GM18868 (cell line): ENCODE measurements around the gene NUP214.
"Not testable (repeated sequence)": the region's sequence is repeated elsewhere in the genome, so short reads cannot be mapped to it uniquely, and the experiment has no call there.

Experiments
- ATAC-seq: cut with Tn5 transposase; IDR thresholded peaks from one replicate; pipeline ENCODE4 v1.9.1; 2021; ENCODE audit warnings: mild to moderate bottlenecking, moderate library complexity; ENCODE audit not compliant: unreplicated experiment

NUP214 gene

DNA sequence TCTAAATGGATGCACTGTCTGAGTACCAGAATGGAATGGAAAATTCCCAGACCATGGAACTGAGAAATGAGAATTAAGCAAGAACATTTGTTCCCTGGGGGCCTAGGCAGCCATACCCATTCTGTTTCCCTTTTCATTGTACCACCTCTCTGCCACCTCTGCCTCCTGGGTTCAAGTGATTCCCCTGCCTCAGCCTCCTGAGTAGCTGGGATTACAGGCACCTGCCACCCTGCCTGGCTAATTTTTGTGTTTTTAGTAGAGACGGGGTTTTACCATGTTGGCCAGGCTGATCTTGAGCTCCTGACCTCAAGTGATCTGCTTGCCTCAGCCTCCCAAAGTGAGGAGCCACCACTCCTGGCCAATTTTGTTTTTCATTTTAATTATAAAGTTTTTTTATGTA, 33.3 kb downstream of the NUP214 start:
- ATAC-seq, result not testable (repeated sequence)

DNA sequence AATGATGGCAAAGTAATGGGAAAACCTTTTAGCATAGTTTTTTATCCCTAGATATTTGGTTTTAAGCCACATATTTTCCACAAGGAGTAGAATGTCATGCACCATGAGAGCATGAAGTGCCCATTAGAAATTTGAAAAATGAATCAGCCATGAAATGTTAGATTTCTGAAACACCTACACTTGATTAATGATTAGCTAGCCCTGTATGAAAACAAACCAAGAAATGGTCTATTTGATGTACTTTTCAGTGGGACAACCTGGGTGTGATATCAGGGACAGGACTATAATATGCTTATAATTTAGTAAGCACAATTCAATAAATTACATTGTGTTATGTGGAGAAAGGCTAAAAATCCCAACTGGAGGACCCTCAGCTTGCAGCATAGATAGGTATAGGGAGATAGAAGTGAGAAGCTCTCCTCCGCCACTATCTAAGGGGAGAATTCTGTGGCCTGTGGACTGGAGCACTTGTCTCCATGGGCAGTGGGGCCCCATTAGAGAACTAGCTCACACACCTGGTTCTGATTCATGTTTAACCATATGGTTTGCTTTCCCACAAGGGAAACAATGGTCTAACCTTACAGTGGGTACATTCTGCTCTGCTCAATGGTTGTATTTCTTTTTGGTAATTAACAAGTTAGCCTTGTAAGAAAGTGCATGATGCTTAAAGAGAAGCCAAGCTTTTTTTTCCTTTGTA, 35.2 kb downstream of the NUP214 start:
- ATAC-seq, result no peak

GRCh38 chr9:131161585-131161984, 36.2 kb downstream of the NUP214 start:
- no peak for ATAC-seq

DNA sequence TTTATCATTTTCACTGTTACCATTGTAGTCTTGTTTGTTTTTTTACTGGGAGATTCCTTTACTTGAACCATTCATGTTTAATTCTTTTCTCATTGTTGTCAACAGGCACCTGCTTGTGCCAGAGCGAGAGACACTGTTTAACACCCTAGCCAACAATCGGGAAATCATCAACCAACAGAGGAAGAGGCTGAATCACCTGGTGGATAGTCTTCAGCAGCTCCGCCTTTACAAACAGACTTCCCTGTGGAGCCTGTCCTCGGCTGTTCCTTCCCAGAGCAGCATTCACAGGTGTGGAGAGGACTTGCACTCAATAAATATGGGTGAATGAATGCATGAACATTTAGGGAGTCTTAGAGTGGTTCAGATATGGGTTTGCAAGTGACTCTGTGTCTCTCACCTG, 37.5 kb downstream of the NUP214 start:
- ATAC-seq, result no peak

GRCh38 chr9:131165523-131165922, 40.1 kb downstream of the NUP214 start:
- no peak for ATAC-seq

DNA sequence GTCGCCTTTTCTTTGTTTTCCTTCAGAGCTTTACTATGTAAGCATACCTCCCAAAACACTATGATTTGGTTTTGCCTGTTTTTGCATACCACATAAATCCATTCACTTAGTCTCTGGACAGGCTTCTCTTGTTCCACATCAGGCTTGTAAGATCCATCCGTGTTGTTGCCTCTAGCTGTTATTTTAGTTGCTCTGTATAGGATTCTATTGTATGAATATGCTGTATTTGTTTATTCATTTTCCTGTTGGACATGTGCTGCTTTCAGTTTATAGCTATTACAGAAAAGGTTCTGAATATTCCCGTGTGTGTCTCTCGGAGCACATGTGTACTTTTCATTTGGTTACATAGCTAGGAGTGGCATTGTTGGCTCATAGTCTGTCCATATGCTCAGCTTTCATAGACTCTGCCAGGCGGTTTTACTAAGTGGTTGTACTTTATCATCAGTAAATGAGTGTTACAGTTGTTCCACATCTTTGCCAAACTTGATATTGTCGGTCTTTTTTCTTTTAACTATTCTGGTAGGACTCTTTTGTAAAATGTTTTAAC, 41.8 kb downstream of the NUP214 start:
- no peak for ATAC-seq

DNA sequence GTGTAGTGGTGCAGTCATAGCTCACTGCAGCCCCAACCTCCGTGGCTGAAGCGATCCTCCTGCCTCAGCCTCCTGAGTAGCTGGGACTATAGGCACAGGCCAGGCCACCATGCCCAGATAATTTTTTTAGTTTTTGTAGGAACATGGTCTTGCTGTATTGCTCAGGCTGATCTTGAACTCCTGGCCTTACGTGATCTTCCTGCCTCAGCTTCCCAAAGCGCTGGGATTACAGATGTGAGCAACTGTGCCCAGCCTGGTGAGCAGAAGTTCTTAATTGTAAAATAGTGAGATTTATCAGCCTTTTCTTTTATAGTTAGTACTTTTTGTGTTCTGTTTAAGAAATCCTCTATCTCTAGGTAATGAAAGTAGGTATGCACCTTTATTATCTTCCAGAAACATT, 42.5 kb downstream of the NUP214 start:
- ATAC-seq, result no peak

DNA sequence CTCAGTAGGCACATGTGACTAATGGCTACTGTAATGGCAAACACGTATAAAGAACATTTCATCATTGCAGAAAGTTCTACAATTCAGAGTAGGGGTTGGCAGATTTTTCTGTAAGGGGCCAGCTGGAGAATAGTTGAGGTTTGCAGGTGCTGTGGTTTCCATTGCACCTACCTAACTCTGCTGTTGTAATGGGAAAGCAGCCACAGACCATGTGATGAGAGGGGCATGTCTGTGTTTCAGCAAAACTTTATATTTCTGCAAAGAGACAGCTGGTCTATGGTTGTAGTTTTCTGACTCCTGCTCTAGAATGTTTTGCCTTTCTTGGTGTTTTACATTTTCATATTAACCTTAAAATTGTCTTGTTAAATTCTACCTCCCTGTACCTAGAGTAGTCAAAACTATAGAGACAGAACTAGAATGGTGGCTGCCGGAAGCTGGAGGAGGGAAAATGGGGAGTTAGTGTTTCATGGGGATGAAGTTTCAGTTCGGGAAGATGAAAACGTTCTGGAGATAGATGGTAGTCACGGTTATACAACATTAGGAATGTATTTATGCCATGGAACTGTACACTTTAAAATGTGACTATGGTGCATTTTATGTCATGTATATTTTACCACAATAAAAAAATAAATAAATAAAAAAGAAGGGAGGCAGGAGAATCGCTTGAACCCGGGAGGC, 44.3 kb downstream of the NUP214 start:
- no peak for ATAC-seq

DNA sequence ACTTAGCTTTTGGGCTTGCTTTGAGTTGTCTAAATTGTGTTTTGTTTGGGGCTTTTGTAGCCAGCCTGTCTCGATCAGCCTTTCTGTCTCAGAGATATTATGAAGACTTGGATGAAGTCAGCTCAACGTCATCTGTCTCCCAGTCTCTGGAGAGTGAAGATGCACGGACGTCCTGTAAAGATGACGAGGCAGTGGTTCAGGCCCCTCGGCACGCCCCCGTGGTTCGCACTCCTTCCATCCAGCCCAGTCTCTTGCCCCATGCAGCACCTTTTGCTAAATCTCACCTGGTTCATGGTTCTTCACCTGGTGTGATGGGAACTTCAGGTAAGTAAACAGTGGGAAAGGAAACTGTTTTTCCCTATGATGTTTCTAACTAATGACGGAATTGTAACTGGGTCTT, 48.6 kb downstream of the NUP214 start:
- no peak for ATAC-seq

- ATAC-seq, result no peak
These were observed 49.4 kb downstream of the NUP214 start for GRCh38 chr9:131174681-131175239.

- ATAC-seq, result no peak
These were observed 52.5 kb downstream of the NUP214 start for GRCh38 chr9:131177898-131178297.

- ATAC-seq, result peak; percentile 80
These were observed 53.0 kb downstream of the NUP214 start for GRCh38 chr9:131178382-131178781.

GRCh38 chr9:131178926-131179325, 53.5 kb downstream of the NUP214 start:
- ATAC-seq, result no peak

GRCh38 chr9:131179561-131180219, 54.3 kb downstream of the NUP214 start:
- peak; percentile 40 for ATAC-seq

- ATAC-seq, result no peak
These were observed 55.1 kb downstream of the NUP214 start for GRCh38 chr9:131180454-131180853.

DNA sequence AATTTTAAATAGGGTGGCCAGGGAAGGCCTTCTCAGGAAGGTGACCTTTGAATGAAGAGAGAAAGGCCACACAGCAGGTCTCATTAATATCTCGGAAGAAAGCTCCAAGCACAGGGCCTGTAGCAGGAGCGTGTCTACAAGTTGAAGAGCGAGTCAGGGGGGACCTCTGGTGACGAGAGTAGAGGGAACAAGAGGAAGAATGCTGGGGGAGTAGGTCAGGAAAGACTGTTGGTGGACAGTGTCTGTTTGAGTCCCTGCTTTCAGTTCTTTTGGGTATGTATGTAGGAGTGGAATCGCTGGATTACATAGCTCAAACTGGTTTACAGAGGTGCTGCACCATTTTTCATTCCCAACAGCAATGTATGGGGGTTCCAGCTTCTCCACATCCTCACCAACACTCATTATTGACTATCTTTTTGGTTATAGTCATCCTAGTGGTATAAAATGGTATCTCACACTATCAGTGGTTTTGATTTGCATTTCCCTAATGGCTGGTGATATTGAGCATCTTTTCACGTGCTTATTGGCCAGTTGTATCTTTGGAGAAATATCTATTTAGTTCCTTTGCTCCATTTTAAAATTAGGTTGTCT, 55.8 kb downstream of the NUP214 start:
- ATAC-seq, result no peak

GRCh38 chr9:131185924-131186323, 60.5 kb downstream of the NUP214 start:
- ATAC-seq, result no peak

DNA sequence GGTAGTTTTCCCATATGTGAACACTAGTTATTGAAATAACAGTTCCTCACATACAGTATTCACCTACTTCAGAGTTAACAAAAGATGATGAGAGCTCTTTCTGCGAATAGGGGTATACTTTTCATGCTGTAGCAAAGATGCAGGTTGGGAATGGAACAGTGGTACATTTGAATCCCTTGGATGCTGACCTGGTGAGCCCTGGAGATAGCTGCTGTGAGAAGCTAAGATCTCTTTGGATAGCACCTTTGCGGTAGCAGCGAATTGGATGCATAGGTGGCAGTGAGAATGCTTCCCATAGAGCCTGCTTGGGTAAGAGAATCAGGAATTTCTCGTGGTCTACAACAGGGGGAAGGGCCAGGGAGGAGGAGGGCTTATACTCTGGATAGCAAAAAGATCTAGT, 61.2 kb downstream of the NUP214 start:
- no peak for ATAC-seq

- no peak for ATAC-seq
These were observed 62.6 kb downstream of the NUP214 start for GRCh38 chr9:131187957-131188356.

- no peak for ATAC-seq
These were observed 63.6 kb downstream of the NUP214 start for GRCh38 chr9:131188976-131189375.

DNA sequence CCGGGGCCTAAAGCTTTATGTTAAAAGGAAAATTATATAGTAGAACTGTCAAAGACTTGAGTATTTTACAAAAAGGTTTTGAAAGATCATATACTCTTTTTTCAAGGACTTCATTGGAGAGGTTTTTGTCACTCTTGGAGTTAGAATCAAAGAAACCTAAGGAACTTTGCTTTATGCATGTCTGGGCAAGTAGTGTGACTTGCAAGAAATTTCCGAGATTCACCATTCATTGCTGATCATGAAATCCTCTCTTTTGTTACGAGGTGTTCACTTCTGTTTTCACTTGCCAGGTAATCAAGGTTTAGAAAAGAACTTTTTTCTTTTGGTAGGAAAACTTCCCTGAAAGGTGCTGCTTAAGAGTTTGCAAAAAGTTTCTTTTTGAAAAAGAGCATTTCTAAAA, 64.8 kb downstream of the NUP214 start:
- ATAC-seq, result no peak
